Fibroblast of the conjunctiva (primary cell): ENCODE data around the gene GIT1.
A peak's percentile ranks its signal among the peaks of the same experiment; 100 is the strongest.

Experiments used
- DNase-seq: peaks from one replicate; pipeline ENCODE4 v3.0.0-alpha.2; 2010; ENCODE audit warnings: low read depth

GIT1 gene

DNA sequence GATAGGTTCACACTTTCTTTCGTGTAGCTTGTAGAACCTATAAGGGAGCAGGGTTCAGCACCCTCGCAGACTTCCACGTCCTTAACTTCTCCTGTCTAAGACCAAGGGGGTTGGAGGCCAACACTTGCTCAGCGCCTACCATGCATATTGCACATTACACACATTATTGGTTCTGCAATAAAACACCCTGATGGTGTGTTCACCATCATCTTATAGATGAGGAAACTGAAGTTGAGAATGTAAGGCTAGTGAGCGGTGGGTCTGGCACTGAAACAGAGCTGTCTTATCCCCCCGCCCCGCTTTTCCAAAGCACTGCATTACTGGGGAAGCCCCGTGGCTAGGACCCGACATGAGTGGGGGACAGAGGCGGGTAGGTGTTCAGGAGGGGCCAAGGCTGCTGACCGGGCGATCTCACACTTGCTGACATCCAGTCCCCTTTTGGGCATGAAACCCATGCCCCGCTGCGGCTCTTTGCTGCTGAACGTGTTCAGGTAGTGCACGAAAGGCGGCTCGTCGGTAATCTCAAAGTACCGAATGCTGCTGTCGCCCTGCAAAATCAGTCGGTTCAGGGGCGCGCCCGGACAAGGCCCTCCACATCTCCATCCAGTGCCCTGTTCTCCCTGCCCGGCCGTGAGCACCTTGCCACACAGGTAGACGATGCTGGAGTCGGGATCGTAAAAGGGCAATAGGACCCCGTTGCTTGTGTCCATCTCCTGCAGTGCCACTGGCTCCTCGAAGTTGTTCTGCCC is 27.0 kb upstream of the GIT1 start:
- no peak for DNase-seq

DNA sequence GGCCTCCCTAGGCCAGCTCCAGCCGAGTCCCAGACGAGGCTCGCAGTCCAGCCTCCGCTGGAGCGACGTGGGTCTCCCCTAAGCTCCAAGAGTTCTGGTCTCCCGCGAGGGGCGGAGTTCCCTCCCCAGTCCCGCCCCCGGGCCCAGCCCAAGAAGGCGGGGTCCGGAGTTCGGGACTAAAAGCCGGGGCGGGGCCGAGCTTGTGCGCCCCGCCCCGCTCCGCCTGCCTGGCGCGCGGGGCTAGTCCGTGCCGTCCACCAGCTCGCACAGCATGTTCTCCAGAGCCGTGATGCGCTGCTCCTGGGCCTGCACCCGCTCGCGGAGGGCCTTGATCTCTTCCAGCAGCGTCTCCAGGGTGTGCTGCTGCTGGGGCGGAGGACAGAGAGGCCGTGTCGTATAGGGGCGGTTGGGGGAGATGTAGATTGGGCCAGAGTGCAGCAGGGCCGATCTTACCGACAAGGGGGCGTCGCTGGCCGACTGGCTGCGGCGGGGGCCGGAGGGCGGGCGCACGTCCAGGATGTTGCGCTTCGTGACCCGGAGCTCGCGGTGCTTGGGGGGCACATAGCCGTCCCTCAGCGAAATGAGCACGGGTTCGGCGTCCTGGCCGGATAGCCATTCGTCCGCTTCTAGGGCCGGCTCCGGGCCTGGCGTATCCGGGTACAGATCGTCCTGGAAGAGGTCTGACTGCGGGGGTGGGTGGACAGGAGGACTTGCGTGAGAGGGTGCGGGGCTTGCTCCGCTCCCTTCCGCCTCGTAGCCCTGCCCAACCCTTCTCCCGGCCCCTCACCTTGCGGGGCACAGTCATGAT is 26.2 kb upstream of the GIT1 start:
- peak; percentile 65 for DNase-seq

GRCh38 chr17:29615048-29615385 is 25.6 kb upstream of the GIT1 start:
- no peak for DNase-seq

- DNase-seq, result no peak
These were observed 25.1 kb upstream of the GIT1 start for GRCh38 chr17:29614349-29615047.

- no peak for DNase-seq
These were observed 24.4 kb upstream of the GIT1 start for GRCh38 chr17:29613856-29614255.

DNA sequence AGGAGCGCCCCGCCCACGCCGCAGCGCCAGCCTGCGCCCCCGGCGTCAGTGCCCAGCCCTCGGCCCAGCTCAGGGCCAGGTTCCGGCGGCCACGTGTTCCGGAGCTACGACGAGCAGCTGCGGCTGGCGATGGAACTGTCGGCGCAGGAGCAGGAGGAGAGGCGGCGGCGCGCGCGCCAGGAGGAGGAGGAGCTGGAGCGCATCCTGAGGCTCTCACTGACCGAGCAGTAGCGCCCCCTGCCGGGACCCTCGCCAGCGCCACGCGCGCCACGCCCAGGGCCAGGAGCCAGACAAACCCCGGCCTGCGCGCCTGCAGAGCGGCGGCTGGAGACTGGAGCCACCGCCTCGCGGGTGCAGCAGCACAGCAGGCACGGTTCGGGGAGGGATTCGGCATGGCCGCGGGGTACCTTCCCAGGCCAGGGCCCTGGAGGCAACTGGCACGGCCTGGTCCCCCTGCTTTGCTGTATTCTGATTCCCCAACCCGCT is 23.9 kb upstream of the GIT1 start:
- peak; percentile 81 for DNase-seq

GRCh38 chr17:29612404-29613280 is 23.2 kb upstream of the GIT1 start:
- no peak for DNase-seq

DNA sequence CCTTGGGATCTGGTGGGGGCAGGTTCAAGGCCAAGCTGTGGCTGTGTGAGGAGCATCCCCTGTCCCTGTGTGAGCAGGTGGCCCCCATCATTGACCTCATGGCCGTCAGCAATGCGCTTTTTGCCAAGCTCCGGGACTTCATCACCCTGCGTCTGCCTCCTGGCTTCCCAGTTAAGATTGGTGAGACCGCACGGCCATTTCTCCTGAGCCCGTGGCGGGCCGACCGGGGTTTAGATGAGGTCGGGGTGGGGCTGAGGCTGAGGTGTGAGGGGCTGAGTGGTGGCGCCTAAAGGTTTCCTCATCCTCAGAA is 22.6 kb upstream of the GIT1 start:
- no peak for DNase-seq

DNA sequence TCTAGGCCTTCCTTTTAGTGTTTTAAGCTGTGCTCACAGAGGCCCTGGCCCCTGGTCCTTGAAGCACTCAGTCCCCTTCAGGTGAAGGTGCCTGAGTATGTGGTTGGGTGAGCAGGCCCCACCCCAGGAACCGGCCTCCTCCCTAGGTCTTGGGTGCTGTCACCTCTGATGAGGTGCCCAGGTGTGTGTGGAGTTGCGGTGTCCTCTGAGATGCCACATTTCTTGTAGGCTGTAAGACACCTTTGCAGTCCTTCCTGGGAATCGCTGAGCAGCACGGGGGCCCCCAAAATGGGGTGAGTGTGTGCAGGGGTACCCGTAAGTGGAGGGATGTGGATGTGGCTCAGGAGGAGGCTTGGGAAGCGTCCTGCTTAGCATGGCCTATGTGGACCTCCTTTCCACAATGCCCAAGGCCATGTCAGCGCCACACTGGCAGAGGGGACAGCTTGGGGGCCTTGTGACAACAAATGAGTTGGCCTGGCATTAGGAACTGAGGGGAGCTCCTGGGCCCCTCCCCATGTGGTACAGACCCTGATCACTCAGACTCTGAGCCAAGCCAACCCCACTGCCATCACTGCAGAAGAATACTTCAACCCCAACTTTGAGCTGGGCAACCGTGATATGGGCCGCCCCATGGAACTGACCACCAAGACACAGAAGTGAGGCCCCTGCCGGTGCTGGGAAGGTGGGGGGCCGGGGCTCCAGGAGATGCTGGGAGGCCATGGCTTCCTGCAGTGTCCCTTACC is 22.1 kb upstream of the GIT1 start:
- no peak for DNase-seq

- no peak for DNase-seq
These were observed 20.9 kb upstream of the GIT1 start for GRCh38 chr17:29610395-29610794.

- no peak for DNase-seq
These were observed 19.5 kb upstream of the GIT1 start for GRCh38 chr17:29608986-29609385.

DNA sequence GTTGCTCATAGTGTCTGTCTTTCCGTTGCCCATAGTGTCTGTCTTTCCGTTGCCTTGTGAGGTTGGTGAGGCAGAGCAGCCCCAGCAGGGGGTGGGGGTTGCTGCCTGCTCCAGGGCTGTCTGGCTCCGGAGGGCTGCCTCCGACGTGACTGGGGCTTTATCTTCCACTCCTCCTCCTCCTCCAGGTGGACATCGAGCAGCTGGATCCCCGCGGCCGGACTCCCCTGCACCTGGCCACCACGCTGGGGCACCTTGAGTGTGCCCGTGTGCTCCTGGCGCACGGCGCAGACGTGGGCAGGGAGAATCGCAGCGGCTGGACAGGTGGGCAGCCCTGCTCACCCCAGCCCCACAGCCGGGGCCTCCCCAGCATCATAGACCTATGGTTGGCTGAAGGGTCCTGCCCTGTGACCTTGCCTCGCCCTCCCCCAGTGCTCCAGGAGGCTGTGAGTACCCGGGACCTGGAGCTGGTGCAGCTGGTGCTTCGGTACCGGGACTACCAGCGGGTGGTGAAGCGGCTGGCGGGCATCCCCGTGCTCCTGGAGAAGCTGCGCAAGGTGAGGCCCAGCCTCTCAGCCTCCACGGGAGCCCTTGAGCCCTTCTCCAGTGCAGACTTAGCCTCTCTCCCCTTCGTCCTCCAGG is 18.2 kb upstream of the GIT1 start:
- DNase-seq, result no peak

DNA sequence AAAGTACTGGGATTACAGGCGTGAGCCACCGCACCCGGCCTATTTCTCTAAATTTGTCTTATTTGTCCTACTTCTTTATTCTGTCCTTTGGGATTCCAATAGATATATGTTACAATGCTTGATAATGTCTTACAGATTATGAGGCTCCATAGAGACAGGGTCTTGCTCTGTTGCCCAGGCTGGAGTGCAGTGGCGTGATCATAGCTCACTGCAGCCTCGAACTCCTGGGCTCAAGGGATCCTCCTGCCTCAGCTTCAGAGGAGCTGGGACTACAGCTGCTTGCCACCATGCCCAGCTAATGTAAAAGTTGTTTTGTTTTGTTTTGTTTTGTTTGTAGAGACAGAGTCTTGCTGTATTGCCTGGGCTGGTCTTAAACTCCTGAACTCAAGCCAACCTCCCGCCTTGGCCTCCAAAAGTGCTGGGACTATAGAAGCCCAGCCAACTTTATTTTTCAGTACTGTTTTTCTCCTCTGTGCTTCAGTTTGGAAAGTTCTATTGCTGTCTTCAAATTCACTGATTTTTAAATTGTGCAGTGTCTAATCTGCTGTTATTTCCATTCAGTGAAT is 13.7 kb upstream of the GIT1 start:
- DNase-seq, result no peak

- DNase-seq, result no peak
These were observed 8.1 kb upstream of the GIT1 start for GRCh38 chr17:29597361-29598172.

DNA sequence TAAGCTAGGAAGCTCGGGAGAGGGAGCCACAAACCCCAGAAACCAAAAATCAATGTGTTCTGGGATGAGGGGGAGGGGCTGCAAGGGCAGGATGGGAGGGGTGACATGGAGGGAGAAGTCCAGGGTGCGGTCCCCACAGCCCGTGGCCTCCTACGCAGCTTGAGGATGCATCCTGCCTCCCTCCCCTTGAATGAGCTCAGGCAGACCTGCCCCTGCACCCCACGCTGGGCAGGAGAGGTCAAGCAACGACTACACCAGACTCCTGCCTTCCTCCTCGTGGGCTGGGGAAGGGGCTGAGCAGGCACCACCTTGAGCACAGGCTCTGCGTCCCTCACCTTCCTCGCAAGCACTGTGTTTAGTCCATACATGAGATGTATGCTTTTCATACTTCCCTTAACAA is 7.4 kb upstream of the GIT1 start:
- DNase-seq, result no peak

- DNase-seq, result no peak
These were observed 6.7 kb upstream of the GIT1 start for GRCh38 chr17:29595943-29596774.

GRCh38 chr17:29595107-29595942 is 5.9 kb upstream of the GIT1 start:
- DNase-seq, result no peak
